Chondrocyte (in vitro differentiated cells): ENCODE data around the gene PDCL3. TPM values are rescaled to one million over a fixed set of nuclear protein-coding genes. Genes with fewer than 3 reads are reported as not detected.

Source experiments
- DNase-seq: peaks from one replicate; pipeline ENCODE4 v3.0.0; 2021; ENCODE audit warnings: mixed read lengths, low spot score
- H3K27ac Mint-ChIP-seq: one replicate; pipeline ENCODE4 v1.8.0; 2021; ENCODE audit warnings: mild to moderate bottlenecking, moderate library complexity, mixed read lengths; ENCODE audit not compliant: unreplicated experiment
- H3K27me3 Mint-ChIP-seq: 2 replicates; pipeline ENCODE4 v1.8.0; 2021; ENCODE audit warnings: low read depth, mixed read lengths
- H3K36me3 Mint-ChIP-seq: 2 replicates; pipeline ENCODE4 v1.8.0; 2021; ENCODE audit warnings: low read depth, mixed read lengths
- H3K4me1 Mint-ChIP-seq: 2 replicates; pipeline ENCODE4 v1.8.0; 2021; ENCODE audit warnings: low read depth, mild to moderate bottlenecking, mixed read lengths
- H3K4me3 Mint-ChIP-seq: one replicate; pipeline ENCODE4 v1.8.0; 2021; ENCODE audit warnings: mild to moderate bottlenecking, moderate library complexity, mixed read lengths; ENCODE audit not compliant: unreplicated experiment
- H3K9me3 Mint-ChIP-seq: 2 replicates; pipeline ENCODE4 v1.8.0; 2021; ENCODE audit warnings: low read depth, mixed read lengths
- CTCF ChIP-seq: fragments of 200-600 bp; sonication (generic); IDR thresholded peaks from 2 replicates; pipeline ENCODE4 v1.5.0; 2021; ENCODE audit warnings: antibody characterized with exemption, mild to moderate bottlenecking, moderate library complexity
- total RNA-seq: library from RNA; stranded (reverse); gene quantifications from 3 replicates; pipeline ENCODE4 v1.2.1, GENCODE V29; 2021

The PDCL3 gene
- total RNA-seq, 1 donor from 2014 or later: 27.1 TPM

GRCh38 chr2:100522430-100522829, 40.4 kb upstream of the PDCL3 start:
- TF ChIP-seq CTCF: no peak
- H3K4me1 Mint-ChIP-seq: no peaks in the 10 kb centered on the region
- peaks cover 5% of the 10 kb centered on the region for H3K9me3 Mint-ChIP-seq
- H3K4me3 Mint-ChIP-seq: no peak overlapping the region
- no peak for DNase-seq
- H3K36me3 Mint-ChIP-seq: no peaks in the 10 kb centered on the region
- H3K27ac Mint-ChIP-seq: no peak overlapping the region
- H3K27me3 Mint-ChIP-seq: peaks cover 10% of the 10 kb centered on the region

- H3K27me3 Mint-ChIP-seq: peaks cover 11% of the 10 kb centered on the region
- no peak for TF ChIP-seq CTCF
- DNase-seq: no peak
- no peak overlapping the region for H3K27ac Mint-ChIP-seq
- H3K9me3 Mint-ChIP-seq: peaks cover 5% of the 10 kb centered on the region
- no peak overlapping the region for H3K4me3 Mint-ChIP-seq
- no peaks in the 10 kb centered on the region for H3K36me3 Mint-ChIP-seq
- no peaks in the 10 kb centered on the region for H3K4me1 Mint-ChIP-seq
These were observed 38.5 kb upstream of the PDCL3 start for GRCh38 chr2:100524331-100524730.

- DNase-seq: no peak
- Mint-ChIP-seq H3K9me3 (peaks cover 5% of the 10 kb centered on the region), H3K27ac (no peak overlapping the region), H3K36me3 (no peaks in the 10 kb centered on the region), H3K4me3 (no peak overlapping the region), H3K27me3 (peaks cover 14% of the 10 kb centered on the region), H3K4me1 (no peaks in the 10 kb centered on the region)
- TF ChIP-seq CTCF: no peak
These were observed 35.9 kb upstream of the PDCL3 start for GRCh38 chr2:100526868-100527267.

- Mint-ChIP-seq H3K9me3 (peaks cover 5% of the 10 kb centered on the region), H3K27ac (no peak overlapping the region), H3K27me3 (peaks cover 14% of the 10 kb centered on the region), H3K36me3 (no peaks in the 10 kb centered on the region), H3K4me1 (no peaks in the 10 kb centered on the region), H3K4me3 (no peak overlapping the region)
- no peak for TF ChIP-seq CTCF
- DNase-seq: no peak
These were observed 35.3 kb upstream of the PDCL3 start for GRCh38 chr2:100527440-100528015.

GRCh38 chr2:100529176-100529575, 33.6 kb upstream of the PDCL3 start:
- H3K27ac Mint-ChIP-seq: no peak overlapping the region
- no peak overlapping the region for H3K4me3 Mint-ChIP-seq
- H3K4me1 Mint-ChIP-seq: no peaks in the 10 kb centered on the region
- no peak for DNase-seq
- H3K9me3 Mint-ChIP-seq: peaks cover 2% of the 10 kb centered on the region
- H3K27me3 Mint-ChIP-seq: peaks cover 16% of the 10 kb centered on the region
- H3K36me3 Mint-ChIP-seq: no peaks in the 10 kb centered on the region
- no peak for TF ChIP-seq CTCF
